ENCODE results near the gene TNFSF15.

The TNFSF15 gene

DNA sequence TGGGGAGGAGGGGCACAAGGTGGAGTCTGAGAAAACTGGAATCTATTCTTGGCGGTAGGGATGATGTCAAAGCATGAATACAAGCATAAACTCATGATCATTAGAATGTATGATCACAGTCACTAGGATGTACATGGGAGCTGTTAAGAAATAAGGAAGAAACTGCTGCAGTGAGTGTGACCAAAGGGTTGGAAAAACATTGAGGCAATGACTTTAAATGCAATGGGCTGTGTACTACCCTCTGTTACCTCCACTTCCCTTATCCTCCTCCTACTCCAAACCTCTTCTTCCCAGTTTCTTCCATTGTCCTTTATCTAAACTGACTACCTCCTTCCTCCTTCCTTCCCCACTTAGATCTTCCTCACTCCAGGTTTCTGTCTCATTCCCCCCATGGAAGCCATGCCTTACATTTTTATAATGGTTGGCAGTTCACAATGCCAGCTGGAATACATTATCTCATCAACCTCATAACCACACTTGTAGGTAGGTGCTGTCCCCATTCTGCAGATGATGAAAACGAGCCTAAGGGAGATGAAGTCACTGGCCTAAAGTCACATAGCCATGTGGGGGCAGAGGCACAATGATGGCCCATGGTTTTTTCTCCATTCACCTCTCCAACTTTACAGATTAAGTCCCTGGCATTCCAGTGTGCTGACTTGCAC lies 21.9 kb upstream of the TNFSF15 start:
- H3K36me3 ChIP-seq, result no peaks in the 10 kb centered on the region
- H3K4me3 ChIP-seq (ENCODE audit: low read depth, low read length), result no peak overlapping the region
- no peaks in the 10 kb centered on the region for H3K4me1 ChIP-seq
- H3K9me3 ChIP-seq, result no peaks in the 10 kb centered on the region
- no peak for DNase-seq
- no peaks in the 10 kb centered on the region for H3K27me3 ChIP-seq
- no peak for TF ChIP-seq CTCF (IDR thresholded peaks at IDR 0.05; ENCODE audit: low read depth, low read length)

GRCh38 chr9:114826431-114826830 lies 20.6 kb upstream of the TNFSF15 start:
- Histone ChIP-seq H3K36me3 (no peaks in the 10 kb centered on the region), H3K4me1 (no peaks in the 10 kb centered on the region), H3K27me3 (no peaks in the 10 kb centered on the region), H3K9me3 (no peaks in the 10 kb centered on the region), H3K4me3 (ENCODE audit: low read depth, low read length) (no peak overlapping the region)
- TF ChIP-seq CTCF (IDR thresholded peaks at IDR 0.05; ENCODE audit: low read depth, low read length), result no peak
- no peak for DNase-seq

DNA sequence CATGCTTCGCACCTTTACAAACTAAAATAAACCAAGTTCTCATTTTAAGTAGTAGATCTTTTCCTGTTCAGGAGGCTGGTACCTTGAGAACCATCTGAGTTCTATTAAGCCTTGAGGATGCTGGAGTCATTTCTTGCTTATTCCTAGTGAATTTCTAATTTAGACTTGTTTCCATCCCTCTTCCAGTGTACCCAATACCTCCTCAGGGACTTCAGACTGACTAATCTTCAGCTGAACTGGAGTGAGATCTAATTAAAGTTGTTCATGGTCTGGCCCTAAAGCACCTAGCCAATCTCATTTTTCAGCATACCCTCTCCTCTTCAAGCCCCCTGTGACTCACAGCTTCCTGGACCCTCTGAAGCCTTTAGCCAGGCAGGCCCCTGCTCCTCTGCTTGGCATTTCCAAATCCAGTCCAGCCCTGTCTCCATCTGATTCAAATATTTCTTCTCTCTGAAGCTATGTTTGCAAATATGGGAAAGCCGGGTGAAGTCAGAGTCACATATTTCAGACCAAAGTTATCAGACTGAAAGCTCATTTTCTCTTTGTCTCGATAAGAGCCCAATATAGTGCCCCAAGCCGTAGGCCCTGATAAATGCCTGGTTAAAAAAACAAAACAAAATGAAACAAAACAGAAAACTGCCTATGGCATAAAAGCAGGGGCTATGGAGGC lies 19.4 kb upstream of the TNFSF15 start:
- Histone ChIP-seq H3K4me1 (no peaks in the 10 kb centered on the region), H3K4me3 (ENCODE audit: low read depth, low read length) (no peak overlapping the region), H3K36me3 (no peaks in the 10 kb centered on the region), H3K27me3 (no peaks in the 10 kb centered on the region), H3K9me3 (no peaks in the 10 kb centered on the region)
- no peak for DNase-seq
- no peak for TF ChIP-seq CTCF (IDR thresholded peaks at IDR 0.05; ENCODE audit: low read depth, low read length)

GRCh38 chr9:114824110-114824509 lies 18.3 kb upstream of the TNFSF15 start:
- Histone ChIP-seq H3K36me3 (no peaks in the 10 kb centered on the region), H3K27me3 (no peaks in the 10 kb centered on the region), H3K4me3 (ENCODE audit: low read depth, low read length) (no peak overlapping the region), H3K4me1 (no peaks in the 10 kb centered on the region), H3K9me3 (no peaks in the 10 kb centered on the region)
- TF ChIP-seq CTCF (IDR thresholded peaks at IDR 0.05; ENCODE audit: low read depth, low read length), result no peak
- no peak for DNase-seq

GRCh38 chr9:114823441-114823840 lies 17.6 kb upstream of the TNFSF15 start:
- H3K27me3 ChIP-seq, result no peaks in the 10 kb centered on the region
- no peak overlapping the region for H3K4me3 ChIP-seq (ENCODE audit: low read depth, low read length)
- no peak for TF ChIP-seq CTCF (IDR thresholded peaks at IDR 0.05; ENCODE audit: low read depth, low read length)
- no peaks in the 10 kb centered on the region for H3K9me3 ChIP-seq
- no peaks in the 10 kb centered on the region for H3K36me3 ChIP-seq
- no peaks in the 10 kb centered on the region for H3K4me1 ChIP-seq
- no peak for DNase-seq

DNA sequence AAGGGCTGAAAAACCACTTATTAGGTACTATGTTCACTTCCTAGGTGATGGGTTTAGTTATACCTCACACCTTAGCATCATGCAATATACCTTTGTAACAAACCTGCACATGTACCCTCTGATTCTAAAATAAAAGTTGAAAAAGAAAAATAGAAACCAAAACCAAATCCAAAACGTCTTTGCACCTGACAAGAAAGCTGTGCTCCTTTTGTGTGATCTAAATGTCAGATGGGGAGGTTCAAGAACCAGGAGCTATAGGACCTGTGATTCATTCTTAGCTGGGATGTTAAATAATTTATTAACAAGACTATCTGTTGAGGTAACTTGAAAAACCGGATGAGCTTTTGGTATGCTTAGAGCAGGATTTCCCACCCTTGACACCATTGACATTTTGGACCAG lies 16.9 kb upstream of the TNFSF15 start:
- Histone ChIP-seq H3K27me3 (no peaks in the 10 kb centered on the region), H3K9me3 (no peaks in the 10 kb centered on the region), H3K4me1 (no peaks in the 10 kb centered on the region), H3K4me3 (ENCODE audit: low read depth, low read length) (no peak overlapping the region), H3K36me3 (no peaks in the 10 kb centered on the region)
- TF ChIP-seq CTCF (IDR thresholded peaks at IDR 0.05; ENCODE audit: low read depth, low read length), result no peak
- DNase-seq, result no peak

Measured in BE2C (cell line).